Renal pelvis (tissue), 4 donors: ENCODE results near the gene STK33. TPM values are rescaled to one million over a fixed set of nuclear protein-coding genes. Genes with fewer than 3 reads are reported as not detected.
"Not testable (repeated sequence)": the region's sequence is repeated elsewhere in the genome, so short reads cannot be mapped to it uniquely, and the experiment has no call there.

ENCODE experiments used
- DNase-seq: peaks from one replicate; pipeline ENCODE4 v3.0.0-alpha.2; 2013
- polyA plus RNA-seq, 3 donors: library from polyadenylated mRNA; unstranded; fragments of 120-200 nt; gene quantifications; one replicate each; pipeline ENCODE4 v1.2.1, GENCODE V29; 2013; ENCODE audit not compliant: insufficient read length in 3 of 3

Gene STK33
- polyA plus RNA-seq, 3 donors, result 25.8 to 37.0 (median 30.6) TPM

DNA sequence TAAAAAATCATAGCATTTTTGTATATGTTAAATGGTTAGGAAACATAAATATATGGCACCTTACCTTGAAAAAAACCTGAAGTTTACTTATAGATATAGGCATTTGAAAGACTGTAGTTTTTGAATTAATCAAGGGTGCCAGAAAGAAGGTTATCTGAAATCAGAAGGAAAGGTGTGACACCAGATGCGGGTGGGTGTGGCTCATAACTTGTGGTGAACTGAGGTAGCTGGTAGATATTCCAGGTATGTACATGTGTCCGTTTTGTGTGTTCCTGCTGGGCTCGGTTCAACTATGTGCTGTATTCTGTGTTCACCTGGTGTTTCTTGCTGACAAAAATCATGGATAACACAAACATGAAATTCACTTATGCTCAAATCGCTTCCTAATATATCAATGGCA lies 35.6 kb downstream of the STK33 start:
- DNase-seq, result no peak

GRCh38 chr11:8545698-8546366 lies 48.2 kb downstream of the STK33 start:
- DNase-seq, result no peak

DNA sequence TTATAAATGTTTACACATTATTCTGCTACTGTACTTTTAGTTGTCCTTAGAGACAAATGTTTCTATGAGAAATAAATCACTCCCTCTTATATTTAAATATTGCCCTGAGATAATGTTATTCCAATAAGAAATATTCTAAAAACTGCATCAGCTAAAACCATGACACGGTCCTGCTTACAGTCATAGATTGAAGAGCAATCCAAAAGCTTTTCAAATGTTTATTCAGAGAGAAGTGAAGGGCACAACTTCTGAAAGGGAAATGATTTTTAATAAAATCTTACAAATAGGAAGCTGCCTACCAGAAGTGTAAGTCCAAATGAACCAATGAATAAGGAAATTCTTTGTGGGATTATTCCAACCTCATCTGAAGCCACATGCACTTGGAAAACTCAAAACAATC lies 49.2 kb downstream of the STK33 start:
- no peak for DNase-seq

- no peak for DNase-seq
These were observed 50.8 kb downstream of the STK33 start for GRCh38 chr11:8543278-8543677.

DNA sequence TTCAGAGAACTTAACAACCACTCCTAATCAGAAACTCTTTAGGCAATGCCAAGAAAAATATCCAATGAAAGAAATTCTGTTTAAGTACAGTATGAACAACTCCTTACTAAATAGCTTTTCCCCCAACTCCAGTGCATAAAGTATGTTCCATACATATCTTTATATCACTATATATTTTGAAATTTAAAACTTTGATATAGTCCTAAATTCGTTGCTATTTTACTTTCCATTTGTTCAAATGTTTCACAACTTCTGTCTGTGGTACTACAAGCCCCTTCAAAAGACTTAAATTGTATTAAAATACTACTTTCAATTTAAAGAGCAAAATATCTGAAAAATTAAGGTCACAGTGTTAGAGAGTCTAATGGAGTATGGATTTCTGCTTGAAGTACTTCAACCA lies 52.6 kb downstream of the STK33 start:
- no peak for DNase-seq

- DNase-seq, result peak; percentile 21
These were observed 60.7 kb downstream of the STK33 start for GRCh38 chr11:8533332-8533731.

DNA sequence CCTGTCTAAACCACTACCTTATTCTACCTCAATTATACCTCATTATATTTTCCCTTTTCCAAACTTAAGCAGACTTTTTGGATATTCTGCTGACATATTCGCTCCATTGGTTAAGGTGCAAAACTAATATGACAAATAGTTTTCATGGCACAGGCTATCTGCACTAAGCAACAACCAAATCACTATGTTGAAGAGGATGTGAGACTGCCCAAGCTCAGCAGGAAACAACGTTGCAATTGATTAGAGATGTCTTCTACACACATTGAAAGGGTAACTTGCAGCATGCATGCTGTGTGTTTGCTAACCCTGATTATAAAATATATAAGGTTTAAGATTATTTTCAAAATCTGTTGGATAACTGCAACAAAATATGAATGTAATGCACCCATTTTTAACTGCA lies 61.6 kb downstream of the STK33 start:
- no peak for DNase-seq

DNA sequence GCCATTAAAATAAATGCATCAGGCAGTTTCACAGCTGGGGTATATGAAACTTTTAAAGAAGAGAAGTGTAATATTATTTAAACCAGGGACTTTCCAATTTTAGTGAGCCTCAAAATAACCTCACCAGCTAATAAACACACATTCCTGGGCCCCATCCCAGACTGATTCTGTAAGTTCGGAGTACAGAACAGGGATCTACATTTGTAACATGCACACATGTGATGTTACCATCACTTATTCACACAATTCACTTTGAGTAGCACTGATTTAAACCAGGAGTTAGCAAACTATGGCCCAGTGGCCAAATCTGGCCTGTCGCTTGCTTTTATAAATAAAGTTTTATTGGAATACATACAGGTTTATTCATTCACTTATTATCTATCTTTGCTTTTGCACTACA lies 62.0 kb downstream of the STK33 start:
- no peak for DNase-seq

GRCh38 chr11:8531312-8531711 lies 62.7 kb downstream of the STK33 start:
- peak; percentile 30 for DNase-seq

GRCh38 chr11:8527939-8528338 lies 66.1 kb downstream of the STK33 start:
- no peak for DNase-seq

DNA sequence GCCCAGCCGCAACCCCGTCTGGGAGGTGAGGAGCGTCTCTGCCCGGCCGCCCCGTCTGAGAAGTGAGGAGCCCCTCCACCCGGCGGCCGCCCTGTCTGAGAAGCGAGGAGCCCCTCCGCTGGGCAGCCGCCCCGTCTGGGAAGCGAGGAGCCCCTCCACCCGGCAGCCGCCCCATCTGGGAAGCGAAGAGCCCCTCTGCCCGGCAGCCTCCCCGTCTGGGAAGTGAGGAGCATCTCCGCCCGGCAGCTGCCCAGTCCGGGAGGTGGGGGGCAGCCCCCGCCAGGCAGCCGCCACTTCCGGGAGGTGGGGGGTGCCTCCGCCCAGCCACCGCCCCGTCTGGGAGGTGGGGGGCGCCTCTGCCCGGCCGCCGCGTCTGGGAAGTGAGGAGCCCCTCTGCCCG lies 70.6 kb downstream of the STK33 start:
- DNase-seq, result no peak

DNA sequence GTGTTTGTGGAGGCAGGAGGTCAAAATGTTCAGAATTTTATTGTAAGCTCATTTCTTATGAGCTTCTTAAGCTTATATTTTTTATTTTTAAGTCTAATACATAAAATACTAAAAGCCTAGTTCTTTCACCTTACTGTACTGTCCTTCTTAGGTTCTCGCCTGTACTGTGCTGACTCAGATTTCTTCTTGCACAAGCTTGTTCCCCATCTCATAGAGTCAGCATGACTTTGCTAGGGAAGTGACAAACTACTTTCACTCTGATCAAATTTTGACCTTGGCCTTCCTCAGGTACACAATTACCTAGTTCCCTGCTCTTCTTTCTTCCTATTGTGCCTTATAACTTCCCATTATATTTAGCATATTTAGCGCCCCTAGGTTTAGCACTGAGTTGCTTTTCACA lies 81.5 kb downstream of the STK33 start:
- DNase-seq, result no peak

- DNase-seq, result no peak
These were observed 90.1 kb downstream of the STK33 start for GRCh38 chr11:8503910-8504364.

DNA sequence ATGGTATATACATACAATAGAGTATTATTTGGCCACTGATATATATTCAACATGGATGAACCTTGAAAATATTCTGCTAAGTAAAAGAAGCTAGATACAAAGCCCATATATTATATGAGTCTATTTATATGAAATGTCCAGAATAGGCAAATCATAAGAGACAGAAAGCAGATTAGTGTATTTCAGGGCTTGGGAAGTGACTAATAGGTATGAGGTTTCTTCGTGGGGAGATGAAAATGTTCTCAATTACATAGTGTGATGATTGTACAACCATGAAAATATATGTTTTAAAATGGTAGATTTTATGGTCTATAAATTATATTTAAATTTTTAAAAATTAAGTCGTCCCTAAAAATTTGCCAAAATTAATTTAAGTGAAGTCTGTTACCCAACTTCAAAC lies 92.2 kb downstream of the STK33 start:
- DNase-seq, result no peak

DNA sequence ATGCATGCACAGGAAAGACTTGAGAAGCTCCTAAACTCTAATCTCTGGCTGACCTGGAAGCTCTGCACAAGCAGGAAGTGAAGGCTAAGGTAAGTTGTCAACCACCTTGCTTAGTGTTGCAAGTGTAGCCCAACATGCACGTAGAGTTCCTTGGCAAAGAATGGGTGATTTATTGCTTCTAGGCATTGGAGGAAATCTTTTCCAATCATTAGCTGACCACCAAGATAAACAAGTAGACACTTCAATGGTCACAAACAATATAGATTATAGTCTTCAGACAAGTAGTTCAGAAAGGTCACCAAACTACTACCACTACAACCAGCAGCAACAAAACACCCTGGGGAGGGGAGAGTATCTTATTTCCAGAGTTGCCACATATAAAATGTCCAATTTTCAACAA lies 105.6 kb downstream of the STK33 start:
- no peak for DNase-seq

GRCh38 chr11:8487261-8487660 lies 106.8 kb downstream of the STK33 start:
- no peak for DNase-seq

DNA sequence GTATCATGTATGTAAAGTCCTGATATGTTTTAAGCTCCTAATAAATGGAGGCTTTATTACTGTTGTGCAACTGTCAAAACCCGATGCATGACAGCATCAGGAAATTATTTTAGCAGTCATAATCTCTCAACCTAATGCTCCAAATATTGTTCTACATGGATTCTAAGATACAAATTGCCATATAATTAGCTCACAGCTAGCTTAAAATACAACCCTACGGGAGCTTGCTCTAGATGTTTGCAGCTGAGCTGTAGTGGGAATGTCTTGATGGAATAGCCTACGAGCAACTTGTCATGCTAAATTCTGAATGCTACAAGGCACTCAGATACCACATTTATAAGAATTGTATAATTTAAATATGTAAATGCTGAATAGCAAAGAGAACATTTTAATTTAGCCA lies 109.8 kb downstream of the STK33 start:
- DNase-seq, result no peak

DNA sequence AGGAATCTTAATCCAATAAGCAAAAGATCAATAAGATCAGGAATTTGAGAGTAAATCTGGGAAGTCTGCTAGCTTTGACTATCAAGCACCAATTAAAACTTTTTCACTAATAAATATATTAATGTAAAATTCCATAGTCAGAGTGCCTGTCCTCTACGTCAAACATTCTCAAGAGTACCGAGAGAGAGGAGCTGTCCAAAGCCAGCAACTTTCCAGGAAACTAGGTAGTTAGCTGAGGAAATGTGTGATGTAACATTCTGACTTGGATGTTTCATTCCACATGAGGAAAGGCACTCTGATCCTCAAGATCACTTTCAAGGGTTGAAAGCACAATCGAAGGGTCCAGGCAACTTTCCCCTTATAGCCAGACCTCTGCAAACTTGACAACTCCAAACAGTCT lies 113.2 kb downstream of the STK33 start:
- no peak for DNase-seq

- DNase-seq, result no peak
These were observed 116.3 kb downstream of the STK33 start for GRCh38 chr11:8477680-8478079.

DNA sequence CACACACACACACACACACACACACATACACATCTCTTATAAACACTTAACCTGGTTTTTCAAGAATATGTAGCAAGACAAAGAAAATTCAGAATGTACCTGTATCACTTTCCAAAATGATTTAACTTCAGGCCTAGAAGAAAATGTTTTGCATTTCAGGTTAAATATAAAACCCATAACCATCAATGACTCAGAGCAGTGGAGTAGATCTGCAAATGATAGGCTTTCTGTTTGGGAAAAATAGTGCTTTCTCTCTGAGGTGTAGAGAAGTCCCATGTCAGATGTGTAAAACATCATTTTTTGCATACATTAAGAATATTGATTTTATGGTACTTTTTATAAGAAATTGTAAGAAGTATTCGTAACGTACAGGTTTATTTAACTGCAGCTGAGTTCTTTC lies 116.9 kb downstream of the STK33 start:
- no peak for DNase-seq

- not testable (repeated sequence) for DNase-seq
These were observed 126.2 kb downstream of the STK33 start for GRCh38 chr11:8467806-8468205.

GRCh38 chr11:8467356-8467755 lies 126.7 kb downstream of the STK33 start:
- not testable (repeated sequence) for DNase-seq

GRCh38 chr11:8466884-8467283 lies 127.1 kb downstream of the STK33 start:
- not testable (repeated sequence) for DNase-seq

DNA sequence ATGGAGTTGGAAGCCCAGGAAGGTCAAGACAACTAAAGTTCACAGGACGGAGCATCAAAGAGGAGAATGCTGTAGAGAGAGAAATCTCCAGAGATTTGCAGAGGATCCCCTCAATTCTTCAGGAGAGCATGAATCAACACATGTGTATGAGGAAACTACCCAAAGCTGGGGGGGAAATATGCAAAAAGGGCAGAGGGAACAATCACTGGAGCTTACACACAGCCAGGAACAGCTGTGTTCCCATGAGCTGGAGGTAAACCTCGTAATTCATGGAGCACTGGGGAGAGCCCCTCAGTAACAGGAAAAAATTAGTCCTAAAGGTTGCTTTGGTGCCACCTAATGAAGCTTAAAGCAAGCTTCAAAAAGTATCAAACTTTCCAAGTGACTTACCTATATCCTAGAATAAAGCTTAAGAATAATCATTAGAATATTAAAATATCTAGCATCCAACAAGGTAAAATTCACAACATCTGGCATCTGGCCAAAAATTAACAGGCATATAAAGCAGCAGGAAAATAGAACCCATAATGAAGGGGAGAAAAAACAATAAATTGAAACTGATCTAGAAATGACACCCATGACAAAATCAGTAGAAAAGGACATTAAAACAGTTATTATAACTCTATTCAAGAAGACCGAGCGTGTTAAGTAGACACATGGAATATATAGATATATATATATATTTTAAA lies 134.2 kb downstream of the STK33 start:
- no peak for DNase-seq
